ENCODE results near the gene SPP2.

- TF ChIP-seq CTCF (IDR thresholded peaks at IDR 0.05) (no peak), POLR2A (IDR thresholded peaks at IDR 0.05) (no peak), EP300 (IDR thresholded peaks at IDR 0.05) (no peak)
Observed at GRCh38 chr2:234092344-234092743, 41.8 kb downstream of the SPP2 start.

Measured in tibial nerve (tissue), 4 donors.